RPMI8226 (cell line): ENCODE results near the gene FPR1.

Source experiments
- DNase-seq: peaks from one replicate; pipeline ENCODE4 v3.0.0-alpha.2; 2015

FPR1 gene

GRCh38 chr19:51703575-51704515, 47.8 kb downstream of the FPR1 start:
- peak; percentile 91 for DNase-seq

- DNase-seq, result no peak
Observed at GRCh38 chr19:51702825-51703574, 48.7 kb downstream of the FPR1 start.

- DNase-seq, result peak; percentile 41
Observed at GRCh38 chr19:51702103-51702824, 49.4 kb downstream of the FPR1 start.

- DNase-seq, result no peak
Observed at GRCh38 chr19:51701468-51702100, 50.1 kb downstream of the FPR1 start.

DNA sequence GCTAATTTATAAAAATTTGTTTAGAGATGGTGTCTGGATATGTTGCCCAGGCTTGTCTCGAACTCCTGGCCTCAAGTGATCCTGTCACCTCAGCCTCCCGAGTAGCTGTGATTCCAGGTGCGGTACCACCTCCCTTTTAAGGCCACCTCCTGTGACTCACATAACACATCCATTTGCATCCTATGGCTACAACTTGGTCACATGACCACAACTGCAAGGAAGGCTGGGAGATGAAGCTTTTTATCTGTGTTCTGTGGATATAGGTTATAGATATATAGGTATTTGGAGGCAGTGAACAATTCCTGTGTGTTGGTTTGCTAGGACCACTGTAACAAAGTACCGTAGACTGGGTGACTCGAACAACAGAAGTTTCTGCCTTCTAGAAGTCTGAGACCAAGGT, 52.5 kb downstream of the FPR1 start:
- no peak for DNase-seq

DNA sequence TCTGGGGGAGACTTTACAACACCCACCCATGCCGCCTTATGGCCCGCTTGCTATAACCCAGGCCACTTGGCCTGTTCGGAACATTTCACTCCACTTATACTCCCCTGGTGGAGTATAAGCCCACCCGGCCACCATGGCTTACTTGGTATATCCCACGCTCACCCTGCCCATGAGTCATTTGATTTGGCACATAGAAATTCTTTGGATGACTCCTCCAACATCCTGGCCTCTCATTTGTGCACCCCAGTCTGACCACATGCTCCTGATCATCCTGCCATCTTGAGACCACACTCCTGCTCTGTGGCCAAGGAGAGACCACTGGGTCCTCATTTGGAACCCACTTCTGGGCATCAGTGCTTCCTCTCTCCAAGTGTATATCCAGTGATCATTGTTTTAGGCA, 53.4 kb downstream of the FPR1 start:
- no peak for DNase-seq

- no peak for DNase-seq
Observed at GRCh38 chr19:51697169-51697776, 54.4 kb downstream of the FPR1 start.

DNA sequence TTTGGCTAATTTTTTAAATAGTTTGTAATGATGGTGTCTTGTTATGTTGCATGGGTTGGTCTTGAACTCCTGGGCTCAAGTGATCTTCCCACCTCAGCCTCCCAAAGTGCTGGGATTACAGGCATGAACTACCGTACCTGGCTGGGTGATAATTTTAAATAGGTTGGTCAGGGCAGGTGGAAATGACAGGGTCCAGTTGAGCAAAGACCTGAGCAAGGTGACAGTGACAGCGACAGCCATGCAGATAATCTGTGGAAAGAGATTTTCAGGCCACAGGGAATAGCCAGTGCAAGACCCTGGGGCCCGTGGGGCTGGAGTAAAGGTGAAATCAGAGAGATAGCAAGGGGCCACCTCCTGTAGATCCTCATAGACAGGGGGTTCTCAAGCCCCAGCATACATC, 55.1 kb downstream of the FPR1 start:
- no peak for DNase-seq
